GM18505 (cell line): ENCODE results near the gene CPEB2.
A peak's percentile ranks its signal among the peaks of the same experiment; 100 is the strongest.

Experiments
- ATAC-seq: cut with Tn5 transposase; IDR thresholded peaks from one replicate; pipeline ENCODE4 v1.9.1; 2021; ENCODE audit not compliant: unreplicated experiment
- POLR2A ChIP-seq: IDR thresholded peaks from 4 replicates; pipeline ENCODE4 v1.6.1; 2011; ENCODE audit warnings: borderline replicate concordance; ENCODE audit not compliant: insufficient read depth, insufficient read length; ENCODE audit errors: extremely low read depth

Gene CPEB2

DNA sequence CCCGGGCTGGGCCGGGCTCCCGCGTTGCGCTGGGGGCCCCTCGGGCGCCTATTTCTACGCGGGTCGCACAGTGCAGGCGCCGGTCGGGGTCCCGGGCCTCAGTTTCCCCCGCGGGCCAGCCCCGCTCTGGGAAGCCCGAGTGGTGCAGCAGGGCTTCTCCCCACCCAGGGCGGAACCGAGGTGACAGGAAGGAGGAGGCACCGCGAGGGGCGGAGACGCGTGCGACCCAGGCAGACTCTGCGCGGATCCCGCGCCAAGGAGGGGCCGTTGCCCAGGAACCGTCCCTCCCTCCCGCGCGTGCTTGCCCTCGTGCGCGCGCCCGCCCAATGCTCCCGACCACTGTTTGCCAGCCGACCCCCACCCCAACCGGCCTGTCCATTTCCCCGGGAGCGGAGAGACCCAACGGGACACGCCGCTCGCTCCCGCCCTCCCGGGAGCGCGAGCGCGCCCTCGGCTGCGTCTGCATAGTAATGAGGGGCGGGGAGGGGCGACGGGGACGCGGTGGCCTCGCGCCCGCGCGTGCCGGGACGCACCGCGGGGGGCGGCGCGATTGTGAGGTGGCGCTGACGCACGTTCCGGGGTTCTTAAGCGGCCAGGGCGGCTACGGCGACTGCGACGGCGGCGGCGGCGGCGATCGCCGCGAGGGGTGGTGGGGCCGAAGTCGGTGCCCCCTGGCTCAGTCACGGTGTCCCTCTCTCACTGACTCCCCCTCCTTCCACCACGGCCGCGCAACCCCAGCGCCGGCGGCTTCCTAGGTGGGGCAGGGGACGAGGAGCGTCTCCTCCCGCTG is at the start of gene CPEB2:
Gene CPEB2 (plus strand): TSS at position 613 of the 790 bp plus-strand sequence. CDS start 193 bp downstream, outside the sequence.
- peak; percentile 99 for TF ChIP-seq POLR2A
- ATAC-seq: peak; percentile 58

DNA sequence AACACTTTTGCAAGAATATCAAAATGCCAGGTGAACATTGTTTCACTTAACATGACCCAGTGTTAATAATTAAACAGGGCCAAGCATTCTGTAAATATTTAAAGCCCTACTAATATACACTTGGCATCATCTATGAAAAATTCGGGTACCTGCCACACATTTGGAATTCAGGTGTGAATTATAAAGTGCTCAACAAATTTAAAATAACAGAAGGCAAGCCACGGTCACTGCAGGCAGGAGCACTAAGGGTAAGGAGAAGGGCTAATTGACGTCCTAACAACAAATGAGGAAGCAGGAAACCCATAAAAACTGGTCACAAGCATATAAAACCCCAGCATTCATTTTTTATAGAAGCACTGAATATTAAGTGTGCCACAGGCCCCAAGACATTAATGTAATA is 43.8 kb upstream of the CPEB2 start:
- no peak for TF ChIP-seq POLR2A
- ATAC-seq: no peak

DNA sequence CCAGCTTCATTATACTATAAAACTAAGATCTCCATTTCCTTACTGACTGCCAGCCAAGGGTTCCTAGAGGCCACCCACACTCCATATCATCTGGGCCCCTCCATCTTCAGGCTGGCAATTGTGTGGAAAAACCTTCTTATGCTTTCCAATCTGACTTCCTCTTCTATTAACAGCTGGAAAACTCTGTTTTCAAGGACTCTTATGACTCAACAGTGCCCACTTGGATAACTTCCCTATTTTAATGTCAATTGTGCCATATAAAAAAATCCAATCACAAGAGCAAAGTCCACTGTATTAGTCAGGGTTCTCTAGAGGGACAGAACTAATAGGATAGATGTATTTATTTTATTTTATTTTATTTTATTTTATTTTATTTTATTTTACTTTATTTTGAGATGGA is 41.0 kb upstream of the CPEB2 start:
- ATAC-seq: no peak
- no peak for TF ChIP-seq POLR2A

DNA sequence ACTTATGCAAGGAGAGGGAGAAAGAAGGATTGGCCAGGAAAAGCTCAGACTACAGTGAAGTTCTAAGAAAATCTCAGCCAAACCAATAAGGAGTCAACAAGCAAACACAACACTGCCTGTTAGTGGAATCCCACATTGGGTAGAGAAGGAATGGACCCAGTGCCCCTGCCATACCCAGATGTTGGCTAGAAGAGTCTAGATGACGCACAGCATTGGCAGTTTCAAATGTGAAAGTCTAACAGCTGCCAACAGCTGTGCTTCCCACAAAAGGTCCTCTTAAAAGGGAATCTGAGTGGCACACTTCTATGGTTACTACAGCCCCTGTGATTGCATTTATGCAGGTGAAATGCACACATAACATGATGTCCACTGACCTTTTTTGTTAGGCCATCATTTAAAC is 37.2 kb upstream of the CPEB2 start:
- no peak for ATAC-seq
- TF ChIP-seq POLR2A: no peak

DNA sequence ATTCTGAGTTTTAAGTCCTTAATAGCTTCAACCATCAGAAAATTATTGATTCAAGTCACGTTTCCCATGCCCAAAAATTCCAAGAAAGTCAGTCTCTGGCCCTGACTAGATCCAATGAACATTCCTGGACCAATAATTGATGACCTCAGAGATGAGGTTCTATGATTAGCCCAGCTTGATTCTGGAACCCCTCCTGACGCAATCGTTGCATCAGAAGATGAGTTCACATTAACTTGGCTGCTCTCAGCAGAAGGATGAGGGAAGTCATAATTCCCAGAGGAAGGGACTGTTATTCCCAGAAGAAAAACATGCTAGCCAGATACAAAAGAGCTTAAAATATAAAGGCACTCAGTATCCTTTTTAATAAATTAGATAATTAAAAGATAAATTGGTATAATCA is 34.3 kb upstream of the CPEB2 start:
- no peak for ATAC-seq
- no peak for TF ChIP-seq POLR2A

DNA sequence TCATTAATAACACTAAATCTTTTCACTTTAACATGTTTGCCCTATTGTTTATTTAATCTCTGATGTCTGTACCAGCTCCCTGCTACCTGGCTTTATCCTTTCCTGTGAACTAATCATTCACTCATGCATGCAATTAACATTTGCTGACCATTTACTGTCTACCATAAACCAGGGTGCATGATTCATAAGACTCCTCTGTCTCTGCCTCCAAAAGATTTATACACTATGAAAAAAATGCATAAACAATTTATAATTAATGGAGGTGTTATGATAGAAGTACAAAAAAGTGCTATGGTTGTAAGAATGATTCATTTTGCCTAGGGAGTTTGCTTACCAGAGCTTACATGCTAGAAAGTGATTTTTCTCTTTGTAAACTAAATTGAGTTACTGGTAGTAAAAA is 24.5 kb upstream of the CPEB2 start:
- no peak for TF ChIP-seq POLR2A
- ATAC-seq: no peak

DNA sequence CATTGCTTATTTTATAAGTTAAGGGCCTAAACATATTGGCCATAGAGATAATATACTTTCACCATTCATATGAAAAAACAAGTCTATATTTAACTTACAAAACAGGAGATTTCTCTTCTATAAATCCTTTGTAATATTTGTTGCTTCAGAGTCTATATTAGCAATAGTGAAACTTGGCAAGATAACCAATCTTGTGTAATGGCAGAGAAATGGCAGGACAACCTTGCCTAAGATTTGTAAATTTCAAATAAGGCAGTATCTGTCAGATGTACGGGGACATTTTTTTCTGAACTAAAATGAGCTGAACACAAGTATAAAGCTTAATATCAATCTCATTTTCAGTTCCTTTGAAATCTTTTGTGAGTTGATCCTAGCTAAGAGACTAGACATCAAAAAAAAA is 17.8 kb upstream of the CPEB2 start:
- no peak for ATAC-seq
- no peak for TF ChIP-seq POLR2A

DNA sequence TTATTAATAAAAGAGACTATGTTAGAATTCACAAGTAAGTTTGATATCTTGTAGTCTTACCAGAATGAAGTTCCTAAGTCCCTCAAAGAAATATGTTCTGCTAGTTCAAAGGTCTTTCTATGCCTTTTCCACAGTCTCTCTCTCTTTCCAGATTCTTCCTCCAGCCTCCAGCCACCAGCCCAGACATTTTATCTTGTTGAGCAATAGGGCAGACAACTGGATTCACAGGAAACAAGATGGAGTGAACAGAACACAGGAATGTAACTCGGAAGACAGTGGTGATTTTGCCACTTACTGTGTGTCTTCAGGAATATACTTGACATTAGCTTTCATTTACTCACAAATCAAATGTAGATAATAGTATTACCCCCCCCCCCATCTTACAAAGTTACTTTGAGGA is 17.1 kb upstream of the CPEB2 start:
- TF ChIP-seq POLR2A: no peak
- no peak for ATAC-seq

DNA sequence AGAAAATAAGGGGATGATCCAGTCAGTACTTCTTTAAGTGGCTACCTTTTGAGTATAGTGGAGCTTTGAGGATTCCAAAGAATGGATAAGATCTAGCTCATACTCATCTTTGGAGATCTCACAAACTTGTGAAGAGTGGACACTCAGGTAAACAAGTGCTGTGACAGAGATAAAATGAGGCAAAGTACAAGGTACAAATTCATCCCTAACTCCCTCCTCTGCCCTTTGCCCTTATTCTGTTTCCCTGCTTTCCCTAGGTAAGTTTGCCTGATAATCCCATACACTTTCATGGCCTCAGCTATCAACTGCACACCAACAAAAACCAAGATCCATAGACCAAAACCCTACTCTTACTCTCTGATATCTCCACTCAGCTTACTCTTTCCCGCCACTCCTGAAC is 16.4 kb upstream of the CPEB2 start:
- no peak for ATAC-seq
- TF ChIP-seq POLR2A: no peak

DNA sequence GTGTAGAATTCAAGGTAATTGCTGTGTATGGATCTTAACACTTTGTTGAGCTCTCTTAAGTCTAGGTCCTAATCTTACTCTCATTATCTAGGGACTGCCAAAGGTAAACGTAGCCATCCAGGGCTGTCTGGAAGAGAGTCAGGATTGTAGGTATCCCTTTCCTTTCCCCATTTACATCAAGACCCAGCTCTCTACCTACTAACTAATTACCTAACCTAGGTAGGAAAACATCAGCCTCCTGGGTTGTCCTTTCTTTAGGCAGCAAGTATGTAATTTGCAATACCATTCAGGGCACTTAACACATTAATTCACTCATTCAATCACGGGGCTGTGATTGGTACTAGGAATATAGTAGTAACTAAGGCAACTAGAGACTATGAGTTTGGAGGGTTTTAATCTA is 15.2 kb upstream of the CPEB2 start:
- no peak for TF ChIP-seq POLR2A
- ATAC-seq: no peak

DNA sequence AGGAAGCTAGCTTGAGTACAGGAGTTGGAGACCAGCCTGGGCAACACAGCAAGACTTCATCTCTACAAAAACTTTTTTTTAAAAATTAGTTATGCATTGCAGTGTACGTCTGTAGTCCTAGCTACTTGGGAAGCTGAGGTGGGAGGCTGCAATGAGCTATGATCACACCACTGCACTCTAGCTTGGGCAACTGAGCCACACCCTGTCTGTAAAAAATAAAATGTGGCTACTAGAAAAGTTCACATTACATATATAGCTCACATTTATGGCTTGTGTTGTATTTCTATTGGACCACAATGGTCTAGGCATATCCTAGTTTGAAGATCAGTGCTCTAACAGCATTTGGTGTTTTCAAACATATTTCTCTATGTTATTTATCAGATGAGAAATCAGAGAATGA is 11.8 kb upstream of the CPEB2 start:
- no peak for ATAC-seq

DNA sequence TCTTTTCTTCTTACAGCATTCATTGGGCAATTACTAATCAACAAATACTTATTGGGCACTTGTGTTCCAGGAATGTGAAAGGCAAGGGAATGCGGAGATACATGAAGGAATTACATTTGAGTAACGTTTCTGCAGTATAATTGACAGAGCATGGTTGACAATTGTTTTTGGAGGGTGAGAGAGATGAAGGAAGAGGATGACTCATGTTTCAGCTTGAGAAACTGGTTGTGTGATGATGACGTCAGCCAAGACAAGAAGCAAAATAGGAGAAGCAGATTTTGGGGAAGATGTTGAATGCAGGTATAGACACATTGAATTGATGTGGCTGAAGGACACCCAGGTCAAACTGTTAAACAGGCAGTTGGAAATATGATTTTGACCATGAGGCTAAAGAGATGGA is 8.0 kb upstream of the CPEB2 start:
- ATAC-seq: no peak
- no peak for TF ChIP-seq POLR2A

More for the DNA sequence above, 11.8 kb upstream of the CPEB2 start:
- no peak for TF ChIP-seq POLR2A

DNA sequence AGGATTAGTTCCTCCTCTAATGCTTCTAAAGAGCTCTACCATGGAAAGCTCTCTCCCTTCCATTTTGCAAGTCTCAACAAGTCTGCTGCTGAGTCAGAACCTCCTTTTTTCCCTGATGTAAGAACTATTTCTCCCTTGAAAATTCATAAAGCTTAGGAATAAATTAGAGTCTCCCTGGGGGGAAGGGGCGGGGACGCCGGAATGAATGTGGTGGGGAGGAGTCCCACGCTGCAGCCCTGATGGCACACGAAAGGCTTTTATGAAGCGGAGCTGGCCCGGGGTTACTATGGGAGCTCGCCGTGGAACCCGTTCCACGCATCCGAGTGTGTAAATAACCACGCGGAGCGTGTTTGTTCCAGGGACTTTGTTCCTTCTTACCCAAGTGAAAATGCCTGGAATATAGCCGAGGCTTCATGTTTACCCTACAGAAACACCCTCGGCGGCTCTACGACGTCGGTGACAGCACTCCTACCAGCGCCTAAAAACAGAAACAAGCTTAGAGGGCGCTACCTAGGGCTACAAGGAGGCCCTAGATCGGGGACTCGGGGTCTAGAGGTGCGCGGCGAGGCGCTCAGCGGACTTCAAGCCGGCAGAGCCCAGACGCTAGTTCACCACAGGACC is 923 bp upstream of the CPEB2 start:
- TF ChIP-seq POLR2A: no peak
- ATAC-seq: peak; percentile 24
